OCI-LY7 (cell line): ENCODE data around the gene EPHB1.

Experiments
- EZH2phosphoT487 ChIP-seq: fragments of 200-600 bp; sonication (generic); IDR thresholded peaks from 2 replicates; pipeline ENCODE4 v1.6.1; 2018; ENCODE audit warnings: low read depth, borderline replicate concordance, mild to moderate bottlenecking, mixed run types, antibody characterized with exemption, low read length, moderate library complexity, mixed read lengths
- TF ChIP-seq, protein P1 (sequence below): fragments of 200-600 bp; sonication (generic); conservative IDR thresholded peaks from 2 replicates; pipeline ENCODE4 v1.5.1; 2014; ENCODE audit warnings: mild to moderate bottlenecking, antibody characterized with exemption, low read length, moderate library complexity, mixed read lengths

- TF ChIP-seq, protein P1, sequence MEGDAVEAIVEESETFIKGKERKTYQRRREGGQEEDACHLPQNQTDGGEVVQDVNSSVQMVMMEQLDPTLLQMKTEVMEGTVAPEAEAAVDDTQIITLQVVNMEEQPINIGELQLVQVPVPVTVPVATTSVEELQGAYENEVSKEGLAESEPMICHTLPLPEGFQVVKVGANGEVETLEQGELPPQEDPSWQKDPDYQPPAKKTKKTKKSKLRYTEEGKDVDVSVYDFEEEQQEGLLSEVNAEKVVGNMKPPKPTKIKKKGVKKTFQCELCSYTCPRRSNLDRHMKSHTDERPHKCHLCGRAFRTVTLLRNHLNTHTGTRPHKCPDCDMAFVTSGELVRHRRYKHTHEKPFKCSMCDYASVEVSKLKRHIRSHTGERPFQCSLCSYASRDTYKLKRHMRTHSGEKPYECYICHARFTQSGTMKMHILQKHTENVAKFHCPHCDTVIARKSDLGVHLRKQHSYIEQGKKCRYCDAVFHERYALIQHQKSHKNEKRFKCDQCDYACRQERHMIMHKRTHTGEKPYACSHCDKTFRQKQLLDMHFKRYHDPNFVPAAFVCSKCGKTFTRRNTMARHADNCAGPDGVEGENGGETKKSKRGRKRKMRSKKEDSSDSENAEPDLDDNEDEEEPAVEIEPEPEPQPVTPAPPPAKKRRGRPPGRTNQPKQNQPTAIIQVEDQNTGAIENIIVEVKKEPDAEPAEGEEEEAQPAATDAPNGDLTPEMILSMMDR, result no peak
- TF ChIP-seq EZH2phosphoT487, result no peak
These were observed 277.4 kb downstream of the EPHB1 start for GRCh38 chr3:135072431-135072830.
